ENCODE data around the gene PPP3CA. TPM values are rescaled to one million over a fixed set of nuclear protein-coding genes. Genes with fewer than 3 reads are reported as not detected.

Gene PPP3CA
- total RNA-seq, 1 experiment from 2014 or later = 33.8 TPM

GRCh38 chr4:101197350-101197749 lies 150.0 kb downstream of the PPP3CA start:
- Histone ChIP-seq H3K4me3 (ENCODE audit: low read depth, low read length) (no peak overlapping the region), H3K4me1 (peaks cover 21% of the 10 kb centered on the region), H3K9me3 (no peaks in the 10 kb centered on the region), H3K27me3 (replicated peaks; ENCODE audit: control insufficient read depth, insufficient read depth, low read length) (no peaks in the 10 kb centered on the region), H3K36me3 (ENCODE audit: control insufficient read depth, insufficient read depth, low read length) (no peaks in the 10 kb centered on the region)
- no peak for TF ChIP-seq CTCF (IDR thresholded peaks at IDR 0.05; ENCODE audit: insufficient read depth in 1 of 2, low read depth in 1 of 2, low read length in 1 of 2, severe bottlenecking in 1 of 2, unreplicated experiment in 1 of 2)
- no peaks in the 10 kb centered on the region for H3K9me3 Mint-ChIP-seq (ENCODE audit: unreplicated experiment)
- no peaks in the 10 kb centered on the region for H3K36me3 Mint-ChIP-seq (ENCODE audit: insufficient read depth, unreplicated experiment)
- no peaks in the 10 kb centered on the region for H3K27me3 Mint-ChIP-seq (ENCODE audit: insufficient read depth, unreplicated experiment)
- intact Hi-C loops (cut with micrococcal nuclease; ENCODE audit: unreplicated experiment) = no loop called here
- ChIA-PET POLR2A (no interaction called here), CTCF (no interaction called here)
- no peak for DNase-seq
- H3K27ac Mint-ChIP-seq (ENCODE audit: unreplicated experiment) = no peak overlapping the region
- peaks cover 15% of the 10 kb centered on the region for H3K4me1 Mint-ChIP-seq (ENCODE audit: low read depth, unreplicated experiment)
- no peak overlapping the region for H3K4me3 Mint-ChIP-seq (ENCODE audit: unreplicated experiment)
- BruUV-seq (replicated peaks) = no TSS peak

- no TSS peak for BruUV-seq (replicated peaks)
- H3K36me3 ChIP-seq (ENCODE audit: control insufficient read depth, insufficient read depth, low read length) = no peaks in the 10 kb centered on the region
- ChIA-PET POLR2A (no interaction called here), CTCF (no interaction called here)
- no peak for DNase-seq
- Mint-ChIP-seq H3K4me1 (ENCODE audit: low read depth, unreplicated experiment) (peaks cover 20% of the 10 kb centered on the region), H3K36me3 (ENCODE audit: insufficient read depth, unreplicated experiment) (no peaks in the 10 kb centered on the region), H3K4me3 (ENCODE audit: unreplicated experiment) (no peak overlapping the region), H3K27ac (ENCODE audit: unreplicated experiment) (no peak overlapping the region), H3K27me3 (ENCODE audit: insufficient read depth, unreplicated experiment) (no peaks in the 10 kb centered on the region), H3K9me3 (ENCODE audit: unreplicated experiment) (no peaks in the 10 kb centered on the region)
- intact Hi-C loops (cut with micrococcal nuclease; ENCODE audit: unreplicated experiment) = no loop called here
- no peak for TF ChIP-seq CTCF (IDR thresholded peaks at IDR 0.05; ENCODE audit: insufficient read depth in 1 of 2, low read depth in 1 of 2, low read length in 1 of 2, severe bottlenecking in 1 of 2, unreplicated experiment in 1 of 2)
- H3K4me1 ChIP-seq = peaks cover 14% of the 10 kb centered on the region
- no peak overlapping the region for H3K4me3 ChIP-seq (ENCODE audit: low read depth, low read length)
- H3K27me3 ChIP-seq (replicated peaks; ENCODE audit: control insufficient read depth, insufficient read depth, low read length) = no peaks in the 10 kb centered on the region
- H3K9me3 ChIP-seq = no peaks in the 10 kb centered on the region
These were observed 155.1 kb downstream of the PPP3CA start for GRCh38 chr4:101192244-101192643.

- no peak for DNase-seq
- H3K27me3 Mint-ChIP-seq (ENCODE audit: insufficient read depth, unreplicated experiment) = no peaks in the 10 kb centered on the region
- H3K4me1 ChIP-seq = peaks cover 8% of the 10 kb centered on the region
- POLR2A ChIA-PET = no interaction called here
- no peaks in the 10 kb centered on the region for H3K36me3 Mint-ChIP-seq (ENCODE audit: insufficient read depth, unreplicated experiment)
- peaks cover 14% of the 10 kb centered on the region for H3K4me1 Mint-ChIP-seq (ENCODE audit: low read depth, unreplicated experiment)
- H3K4me3 Mint-ChIP-seq (ENCODE audit: unreplicated experiment) = no peak overlapping the region
- no peaks in the 10 kb centered on the region for H3K36me3 ChIP-seq (ENCODE audit: control insufficient read depth, insufficient read depth, low read length)
- CTCF ChIA-PET = no interaction called here
- H3K27ac Mint-ChIP-seq (ENCODE audit: unreplicated experiment) = no peak overlapping the region
- no peak for TF ChIP-seq CTCF (IDR thresholded peaks at IDR 0.05; ENCODE audit: insufficient read depth in 1 of 2, low read depth in 1 of 2, low read length in 1 of 2, severe bottlenecking in 1 of 2, unreplicated experiment in 1 of 2)
- H3K9me3 Mint-ChIP-seq (ENCODE audit: unreplicated experiment) = no peaks in the 10 kb centered on the region
- H3K27me3 ChIP-seq (replicated peaks; ENCODE audit: control insufficient read depth, insufficient read depth, low read length) = no peaks in the 10 kb centered on the region
- no TSS peak for BruUV-seq (replicated peaks)
- intact Hi-C loops (cut with micrococcal nuclease; ENCODE audit: unreplicated experiment) = no loop called here
- no peak overlapping the region for H3K4me3 ChIP-seq (ENCODE audit: low read depth, low read length)
- H3K9me3 ChIP-seq = no peaks in the 10 kb centered on the region
These were observed 155.8 kb downstream of the PPP3CA start for GRCh38 chr4:101191302-101192098.
